ENCODE data around the gene JADE1. TPM values are rescaled to one million over a fixed set of nuclear protein-coding genes. Genes with fewer than 3 reads are reported as not detected.

JADE1 gene
- total and polyA plus RNA-seq, 9 of the 15 experiments (the other 6 are each of a cell fraction or from before 2014, with no cell fraction given): 8.3 to 37.9 (median 24.4) TPM

GRCh38 chr4:128831531-128832242 is 22.2 kb downstream of the JADE1 start:
- ChIA-PET POLR2A (interaction anchor here (2.0 to 2.6 kb wide), 2 partner anchors 12 to 18 kb away, joined by 9 to 14 read pairs; no protein-coding TSS in a partner anchor), CTCF (ENCODE audit: low intra/inter-chr PET ratio) (no interaction called here)
- Histone ChIP-seq H3K9ac (ENCODE audit: insufficient read depth in 1 of 2, low read depth in 2 of 2, low read length in 2 of 2) (no peak overlapping the region), H3K4me1 (replicated peaks in 1 of 2; ENCODE audit: control insufficient read depth in 2 of 2, insufficient read depth in 2 of 2, low read length in 2 of 2) (peaks cover 0 to 17% of the 10 kb centered on the region in 2 experiments; a peak in 2 of 5 replicates), H3K4me2 (ENCODE audit: insufficient read depth, low read length) (no peak overlapping the region), H3K36me3 (ENCODE audit: control insufficient read depth, insufficient read depth, low read length) (peaks cover 64% of the 10 kb centered on the region), H3K4me3 (no peak overlapping the region), H3K79me2 (ENCODE audit: control insufficient read depth, insufficient read depth, low read length) (peaks cover 83% of the 10 kb centered on the region), H4K20me1 (replicated peaks; ENCODE audit: control insufficient read depth, insufficient read depth, low read length) (peaks cover 23% of the 10 kb centered on the region), H3K27ac (ENCODE audit: extremely low read depth, low read depth, low read length) (peak overlapping the region; percentile 19; the same call in 1 of the 3 replicates), H3K9me1 (ENCODE audit: control insufficient read depth, insufficient read depth, low read length) (no peaks in the 10 kb centered on the region), H2AFZ (ENCODE audit: low read depth, low read length) (no peak overlapping the region), H3K9me3 (replicated peaks; ENCODE audit: control insufficient read depth, insufficient read depth, low read depth, low read length) (no peaks in the 10 kb centered on the region), H3K27me3 (ENCODE audit: control insufficient read depth in 2 of 2, insufficient read depth in 2 of 2, low read length in 2 of 2) (no peaks in the 10 kb centered on the region)
- in situ Hi-C loops (cut with MboI) (no loop called here), intact Hi-C loops (cut with micrococcal nuclease) (no loop called here)
- BruUV-seq (replicated peaks): no TSS peak
- TF ChIP-seq PBX2 (CRISPR knock-in tag; IDR thresholded peaks at IDR 0.05; ENCODE audit: low read depth) (no peak), PBX2 (tag; conservative IDR thresholded peaks at IDR 0.05; ENCODE audit: low read depth) (peak; percentile 60; the same call in 1 of the 2 replicates), LEF1 (IDR thresholded peaks at IDR 0.05) (no peak), MAFG (tag; conservative IDR thresholded peaks at IDR 0.05) (peak; percentile 55), RFX1 (IDR thresholded peaks at IDR 0.05) (0 out of 2 replicates have a peak, but pooled peaks have one; percentile 28), MEIS2 (IDR thresholded peaks at IDR 0.05; ENCODE audit: partially characterized antibody) (peak; percentile 19)
- DNase-seq (ENCODE audit: extremely low read depth in 1 of 4, low spot score in 3 of 4): no peak
- no peak for FAIRE-seq
- WGBS (ENCODE audit: insufficient coverage, low coverage, missing lambda C conversion rate): 86% methylated on average over 8 of the region's 8 CpGs
- ATAC-seq: no peak

Measured in K562 (cell line).